Measurements from ENCODE around the gene RRAD. TPM values are rescaled to one million over a fixed set of nuclear protein-coding genes. Genes with fewer than 3 reads are reported as not detected.

Gene RRAD
- total RNA-seq, 1 donor from 2014 or later, result 40.2 TPM

- no peak overlapping the region for H3K4me3 ChIP-seq (ENCODE audit: low read depth, low read length)
- DNase-seq (ENCODE audit: low read depth), result no peak
- TF ChIP-seq CTCF (conservative IDR thresholded peaks at IDR 0.05; ENCODE audit: low read depth, low read length), result no peak
Observed at GRCh38 chr16:66914541-66914940, 10.8 kb downstream of the RRAD start.

- DNase-seq (ENCODE audit: low read depth), result no peak
- H3K4me3 ChIP-seq (ENCODE audit: low read depth, low read length), result no peak overlapping the region
- TF ChIP-seq CTCF (conservative IDR thresholded peaks at IDR 0.05; ENCODE audit: low read depth, low read length), result no peak
Observed at GRCh38 chr16:66913711-66914110, 11.6 kb downstream of the RRAD start.

- no peak for TF ChIP-seq CTCF (conservative IDR thresholded peaks at IDR 0.05; ENCODE audit: low read depth, low read length)
- no peak for DNase-seq (ENCODE audit: low read depth)
- no peak overlapping the region for H3K4me3 ChIP-seq (ENCODE audit: low read depth, low read length)
Observed at GRCh38 chr16:66913081-66913480, 12.3 kb downstream of the RRAD start.

DNA sequence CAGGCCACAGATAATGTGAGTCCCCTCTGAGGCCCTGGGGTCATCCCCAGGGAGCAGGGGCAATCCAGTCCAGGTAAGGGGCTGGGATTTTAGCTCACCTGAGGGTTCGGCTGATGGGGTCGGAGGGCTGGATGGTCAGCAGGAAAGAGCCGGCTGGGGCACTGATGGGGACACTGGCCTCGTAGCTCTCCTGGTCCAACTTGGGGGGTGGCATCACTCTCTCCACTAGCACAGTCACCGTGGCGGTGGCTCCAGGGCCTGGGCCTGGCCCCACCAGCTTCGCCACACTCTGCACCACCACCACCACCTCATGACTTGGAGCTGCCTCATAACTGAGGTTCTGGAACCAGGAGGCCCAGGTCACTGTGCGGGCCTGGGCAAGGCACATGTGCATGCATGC lies 13.5 kb downstream of the RRAD start:
- DNase-seq (ENCODE audit: low read depth), result no peak
- no peak for TF ChIP-seq CTCF (conservative IDR thresholded peaks at IDR 0.05; ENCODE audit: low read depth, low read length)

DNA sequence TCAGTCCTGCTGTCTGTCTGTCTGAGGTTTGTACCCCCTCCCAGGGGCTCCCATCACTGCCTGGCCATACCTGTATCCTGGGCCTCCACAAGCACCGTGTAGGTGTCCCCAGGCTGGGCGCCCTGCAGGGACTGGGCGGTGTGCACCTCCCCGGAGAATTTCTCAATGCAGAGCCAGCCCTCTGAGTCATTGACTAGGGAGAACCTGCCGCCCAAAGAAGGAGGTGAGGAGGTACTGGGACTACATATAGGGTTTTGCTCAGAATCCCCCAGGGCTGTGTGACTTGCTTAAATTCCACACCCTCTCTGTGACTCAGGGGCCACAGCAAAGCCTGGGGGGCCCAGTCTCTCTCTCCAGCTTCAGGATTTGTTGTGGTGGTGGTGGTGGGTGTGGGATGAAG lies 14.2 kb downstream of the RRAD start:
- no peak for TF ChIP-seq CTCF (conservative IDR thresholded peaks at IDR 0.05; ENCODE audit: low read depth, low read length)
- H3K4me3 ChIP-seq (ENCODE audit: low read depth, low read length), result no peak overlapping the region
- no peak for DNase-seq (ENCODE audit: low read depth)

More for the DNA sequence above, 13.5 kb downstream of the RRAD start:
- no peak overlapping the region for H3K4me3 ChIP-seq (ENCODE audit: low read depth, low read length)

GRCh38 chr16:66910175-66910940 lies 15.0 kb downstream of the RRAD start:
- no peak for DNase-seq (ENCODE audit: low read depth)
- H3K4me3 ChIP-seq (ENCODE audit: low read depth, low read length), result no peak overlapping the region
- TF ChIP-seq CTCF (conservative IDR thresholded peaks at IDR 0.05; ENCODE audit: low read depth, low read length), result no peak
